IMR-90 (cell line): ENCODE results near the gene CSRP1. TPM values are rescaled to one million over a fixed set of nuclear protein-coding genes. Genes with fewer than 3 reads are reported as not detected.
A peak's percentile ranks its signal among the peaks of the same experiment; 100 is the strongest.

Experiments used
- ATAC-seq: fragments of 200-7000 bp; cut with Tn5 transposase; 2 replicates; pipeline ENCODE4 v1.9.1; 2020; ENCODE audit warnings: low read depth, mild to moderate bottlenecking, moderate library complexity
- BruUV-seq: library from RNA; stranded (reverse); fragments of 400-500 nt; replicated peaks from 2 replicates; lab custom pipeline; 2021; lab: Mats Ljungman, UMichigan
- CTCF ChIA-PET: fragments of 300-600 bp; formaldehyde crosslinking; extraction: SDS; loops from one replicate; lab custom pipeline; 2021; ENCODE audit warnings: antibody characterized with exemption; lab: Yijun Ruan, JAX
- POLR2A ChIA-PET: fragments of 300-600 bp; sonication (Branson Sonifier 250); formaldehyde crosslinking; loops from one replicate; lab custom pipeline; 2022; ENCODE audit warnings: antibody characterized with exemption; ENCODE audit not compliant: unreplicated experiment; lab: Charles Lee
- DNase-seq: peaks from one replicate; pipeline ENCODE4 v3.0.0; 2013
- H2AFZ ChIP-seq: replicated peaks from 2 replicates; pipeline ENCODE3; 2013; ENCODE audit warnings: low read length, mild to moderate bottlenecking; ENCODE audit not compliant: poor library complexity
- H2AK5ac ChIP-seq: 2 replicates; pipeline ENCODE4 v1.6.1; 2013; ENCODE audit warnings: low read depth, low read length, inconsistent platforms
- H2AK9ac ChIP-seq: replicated peaks from 2 replicates; pipeline ENCODE3; 2013; ENCODE audit warnings: mild to moderate bottlenecking, low read depth, low read length, moderate library complexity; ENCODE audit not compliant: poor library complexity
- H2BK120ac ChIP-seq: 2 replicates; pipeline ENCODE4 v1.6.1; 2013; ENCODE audit warnings: low read depth, low read length, inconsistent platforms
- H2BK15ac ChIP-seq: 3 replicates; pipeline ENCODE4 v1.6.1; 2013; ENCODE audit warnings: low read depth, low read length, inconsistent platforms
- H2BK20ac ChIP-seq: 2 replicates; pipeline ENCODE4 v1.6.1; 2013; ENCODE audit warnings: low read depth, mild to moderate bottlenecking, inconsistent platforms, low read length, moderate library complexity
- H2BK5ac ChIP-seq: 2 replicates; pipeline ENCODE4 v1.6.1; 2013; ENCODE audit warnings: mild to moderate bottlenecking, low read depth, low read length, inconsistent platforms; ENCODE audit not compliant: poor library complexity, severe bottlenecking
- H3K14ac ChIP-seq: replicated peaks from 2 replicates; pipeline ENCODE4 v1.6.1; 2013; ENCODE audit warnings: low read depth, low read length, inconsistent platforms
- H3K18ac ChIP-seq: 2 replicates; pipeline ENCODE4 v1.6.1; 2013; ENCODE audit warnings: low read depth, low read length, control low read depth
- H3K23ac ChIP-seq: 2 replicates; pipeline ENCODE4 v1.6.1; 2013; ENCODE audit warnings: low read depth, low read length, inconsistent platforms
- H3K27ac ChIP-seq: 2 replicates; pipeline ENCODE4 v1.5.1; 2013; ENCODE audit warnings: mild to moderate bottlenecking, control low read depth, low read length; ENCODE audit not compliant: insufficient read depth
- H3K27me3 ChIP-seq: 2 replicates; pipeline ENCODE4 v1.6.1; 2013; ENCODE audit warnings: low read length; ENCODE audit not compliant: control insufficient read depth, insufficient read depth
- H3K36me3 ChIP-seq: 2 replicates; pipeline ENCODE4 v1.6.1; 2013; ENCODE audit warnings: low read length, mixed read lengths; ENCODE audit not compliant: control insufficient read depth, insufficient read depth
- H3K4ac ChIP-seq: 2 replicates; pipeline ENCODE4 v1.6.1; 2013; ENCODE audit warnings: low read depth, low read length, inconsistent platforms
- H3K4me1 ChIP-seq: 2 replicates; pipeline ENCODE4 v1.6.1; 2013; ENCODE audit warnings: low read length, mixed read lengths; ENCODE audit not compliant: control insufficient read depth, insufficient read depth
- H3K4me2 ChIP-seq: 2 replicates; pipeline ENCODE4 v1.6.1; 2013; ENCODE audit warnings: low read depth, mild to moderate bottlenecking, control low read depth, low read length, moderate library complexity
- H3K4me3 ChIP-seq: 2 replicates; pipeline ENCODE4 v1.5.1; 2013; ENCODE audit warnings: low read depth, mild to moderate bottlenecking, control low read depth, low read length, moderate library complexity; ENCODE audit not compliant: insufficient read depth
- H3K56ac ChIP-seq: 2 replicates; pipeline ENCODE4 v1.6.1; 2013; ENCODE audit warnings: low read length, inconsistent platforms; ENCODE audit not compliant: insufficient read depth; ENCODE audit errors: extremely low read depth
- H3K79me1 ChIP-seq, 2 experiments: 2 replicates each; pipeline ENCODE4 v1.6.1; 2013; ENCODE audit warnings: low read length in 2 of 2, inconsistent platforms in 1 of 2, low read depth in 1 of 2
- H3K9ac ChIP-seq: 2 replicates; pipeline ENCODE4 v1.6.1; 2013; ENCODE audit warnings: low read depth, low read length, control low read depth
- H3K9me1 ChIP-seq: 2 replicates; pipeline ENCODE4 v1.6.1; 2013; ENCODE audit warnings: low read length, inconsistent platforms; ENCODE audit not compliant: insufficient read depth
- H3K9me3 ChIP-seq: 2 replicates; pipeline ENCODE4 v1.6.1; 2013; ENCODE audit warnings: low read length; ENCODE audit not compliant: control insufficient read depth, insufficient read depth
- H4K20me1 ChIP-seq: 2 replicates; pipeline ENCODE4 v1.6.1; 2013; ENCODE audit warnings: low read length, inconsistent platforms; ENCODE audit not compliant: insufficient read depth
- H4K5ac ChIP-seq: 2 replicates; pipeline ENCODE4 v1.6.1; 2013; ENCODE audit warnings: mild to moderate bottlenecking, low read depth, low read length, control low read depth
- H4K8ac ChIP-seq, 2 experiments: 2 replicates each; pipeline ENCODE4 v1.6.1; 2013; ENCODE audit warnings: low read depth in 2 of 2, low read length in 2 of 2, control low read depth in 1 of 2, inconsistent platforms in 1 of 2
- H4K91ac ChIP-seq: 2 replicates; pipeline ENCODE4 v1.6.1; 2013; ENCODE audit warnings: low read depth, low read length, inconsistent platforms; ENCODE audit not compliant: insufficient read depth
- BHLHE40 ChIP-seq: fragments of 150-350 bp; IDR thresholded peaks from 2 replicates; pipeline ENCODE4 v1.6.1; 2016; ENCODE audit warnings: mild to moderate bottlenecking, low read depth, low read length
- CEBPB ChIP-seq: IDR thresholded peaks from 2 replicates; pipeline ENCODE4 v1.6.1; 2012; ENCODE audit warnings: low read depth, low read length, improper control_type of control experiment
- CHD1 ChIP-seq: IDR thresholded peaks from 2 replicates; pipeline ENCODE4 v1.6.1; 2012; ENCODE audit warnings: low read depth, low read length, improper control_type of control experiment
- FOS ChIP-seq: fragments of 150-350 bp; IDR thresholded peaks from 2 replicates; pipeline ENCODE4 v1.6.1; 2016; ENCODE audit warnings: low read depth, low read length
- MAFK ChIP-seq: IDR thresholded peaks from 2 replicates; pipeline ENCODE4 v1.6.1; 2012; ENCODE audit warnings: low read depth, low read length, improper control_type of control experiment
- MAZ ChIP-seq: IDR thresholded peaks from 2 replicates; pipeline ENCODE4 v1.6.1; 2012; ENCODE audit warnings: low read depth, mild to moderate bottlenecking, low read length, improper control_type of control experiment, moderate library complexity, borderline replicate concordance
- MXI1 ChIP-seq: IDR thresholded peaks from 2 replicates; pipeline ENCODE4 v1.6.1; 2012; ENCODE audit warnings: low read depth, mild to moderate bottlenecking, low read length, moderate library complexity, borderline replicate concordance
- NFE2L2 ChIP-seq: fragments of 150-350 bp; IDR thresholded peaks from 2 replicates; pipeline ENCODE4 v1.6.1; 2016; ENCODE audit warnings: low read depth, mild to moderate bottlenecking, low read length
- POLR2A ChIP-seq: IDR thresholded peaks from 2 replicates; pipeline ENCODE4 v1.6.1; 2012; ENCODE audit warnings: mild to moderate bottlenecking, low read depth, low read length
- RAD21 ChIP-seq: IDR thresholded peaks from 2 replicates; pipeline ENCODE4 v1.6.1; 2012; ENCODE audit warnings: low read length, improper control_type of control experiment
- RCOR1 ChIP-seq: IDR thresholded peaks from 2 replicates; pipeline ENCODE4 v1.6.1; 2012; ENCODE audit warnings: mild to moderate bottlenecking, low read length, improper control_type of control experiment; ENCODE audit not compliant: insufficient replicate concordance
- RFX5 ChIP-seq: IDR thresholded peaks from 2 replicates; pipeline ENCODE4 v1.8.0; 2012; ENCODE audit warnings: low read depth, mild to moderate bottlenecking, low read length, moderate library complexity
- SMC3 ChIP-seq: fragments of 150-350 bp; IDR thresholded peaks from 2 replicates; pipeline ENCODE4 v1.6.1; 2016; ENCODE audit warnings: low read depth, mild to moderate bottlenecking, antibody characterized with exemption, low read length, moderate library complexity
- WGBS, 2 experiments: methylation state at CpG; one replicate each; pipeline versions ENCODE4 v1.1.5 to v1.1.7; 2013; ENCODE audit warnings: missing lambda C conversion rate in 2 of 2; ENCODE audit not compliant: insufficient read length in 1 of 2; ENCODE audit errors: extremely low coverage in 2 of 2; 5-methylcytosine and 5-hydroxymethylcytosine counted together
- dilution Hi-C: fragments of 300-500 bp; cut with HindIII; formaldehyde crosslinking; loops from one replicate; pipeline ENCODE4 v1.14.3; 2018; ENCODE audit warnings: low sequenced_read_pairs; ENCODE audit not compliant: unreplicated experiment
- in situ Hi-C: fragments of 300-500 bp; cut with MboI; formaldehyde crosslinking; loops from 3 replicates; pipeline ENCODE4 v1.14.3; 2019; ENCODE audit warnings: low sequenced_read_pairs, inconsistent platforms, mixed read lengths
- intact Hi-C: fragments of 100-400 bp; cut with micrococcal nuclease; formaldehyde crosslinking; loops from 2 replicates; pipeline ENCODE4 v1.10.0; 2022
- polyA plus RNA-seq, 3 experiments: library from polyadenylated mRNA; depleted of rRNA; stranded (reverse); fragments of >200 nt; gene quantifications; 2 replicates each; pipeline ENCODE4 v1.2.3, GENCODE V29; 2012; ENCODE audit warnings: low replicate concordance in 1 of 3
- total RNA-seq: library from RNA; depleted of rRNA; stranded (reverse); fragments of >200 nt; gene quantifications from 2 replicates; pipeline ENCODE4 v1.2.3, GENCODE V29; 2012
- TF ChIP-seq, protein P1 (sequence below): fragments of 150-350 bp; IDR thresholded peaks from 2 replicates; pipeline ENCODE4 v1.6.1; 2016; ENCODE audit warnings: low read depth, mild to moderate bottlenecking, low read length, moderate library complexity, borderline replicate concordance

CSRP1 gene
- total and polyA plus RNA-seq, 2 of the 4 experiments (the other 2 are of a cell fraction): 1,037 to 1,498 TPM

- peak overlapping the region; percentile 69 for H3K56ac ChIP-seq
- BruUV-seq: TSS peak; percentile 13
- peaks cover 21% of the 10 kb centered on the region for H3K9me1 ChIP-seq
- H3K27me3 ChIP-seq: no peaks in the 10 kb centered on the region
- peak overlapping the region; percentile 98; the same call in 1 of the 2 replicates for H3K4me2 ChIP-seq
- H3K23ac ChIP-seq: peak overlapping the region; percentile 39
- intact Hi-C loops (no loop called here), in situ Hi-C loops (loop anchor here (25.0 kb wide), 2 partner anchors 421 to 596 kb away; partner anchors contain the start of genes ARL8A and TIMM17A), dilution Hi-C loops (no loop called here)
- H3K14ac ChIP-seq: peak overlapping the region; percentile 39; the same call in 1 of the 2 replicates
- peaks cover 14 to 76% of the 10 kb centered on the region in 2 experiments; a peak in 3 of 4 replicates for H3K79me1 ChIP-seq
- H3K4me1 ChIP-seq: peaks cover 35% of the 10 kb centered on the region
- CTCF ChIA-PET: interaction anchor here (0.7 kb wide), 1 partner anchor 88 kb away, joined by 3 read pairs; no protein-coding TSS in a partner anchor
- no peak overlapping the region for H2AFZ ChIP-seq
- DNase-seq: no peak
- no peaks in the 10 kb centered on the region for H3K9me3 ChIP-seq
- no peak overlapping the region for H2AK9ac ChIP-seq
- H3K18ac ChIP-seq: peak overlapping the region; percentile 76; the same call in 1 of the 2 replicates
- no peaks in the 10 kb centered on the region for H3K36me3 ChIP-seq
- H3K4me3 ChIP-seq: peak overlapping the region; percentile 73; the same call in 1 of the 2 replicates
- no peak for ATAC-seq
- H4K8ac ChIP-seq: peak overlapping the region; percentile 33 to 78; a peak in 3 of 4 replicates
- peak overlapping the region; percentile 46 for H2AK5ac ChIP-seq
- H2BK120ac ChIP-seq: peak overlapping the region; percentile 7
- peak overlapping the region; percentile 62; the same call in 1 of the 2 replicates for H4K5ac ChIP-seq
- peak overlapping the region; percentile 93 for H2BK5ac ChIP-seq
- peak overlapping the region; percentile 67 for H3K4ac ChIP-seq
- peak overlapping the region; percentile 18 for H3K27ac ChIP-seq
- peaks cover 3% of the 10 kb centered on the region; the same call in 1 of the 2 replicates for H4K20me1 ChIP-seq
- POLR2A ChIA-PET: no interaction called here
- peak overlapping the region; percentile 38; the same call in 1 of the 2 replicates for H2BK20ac ChIP-seq
- H3K9ac ChIP-seq: peak overlapping the region; percentile 94; the same call in 1 of the 2 replicates
- 82% methylated on average over 6 of the region's 12 CpGs; no CpG with 5 or more reads in 1 of the 2 experiments for WGBS, 2 experiments
- H4K91ac ChIP-seq: peak overlapping the region; percentile 60
- 0 out of 3 replicates have a peak overlapping the region, but pooled peaks have one; percentile 45 for H2BK15ac ChIP-seq
- TF ChIP-seq FOS: no peak
- no peak for TF ChIP-seq BHLHE40
- TF ChIP-seq NFE2L2: no peak
- no peak for TF ChIP-seq MAFK
- TF ChIP-seq MAZ: no peak
- TF ChIP-seq, protein P1, sequence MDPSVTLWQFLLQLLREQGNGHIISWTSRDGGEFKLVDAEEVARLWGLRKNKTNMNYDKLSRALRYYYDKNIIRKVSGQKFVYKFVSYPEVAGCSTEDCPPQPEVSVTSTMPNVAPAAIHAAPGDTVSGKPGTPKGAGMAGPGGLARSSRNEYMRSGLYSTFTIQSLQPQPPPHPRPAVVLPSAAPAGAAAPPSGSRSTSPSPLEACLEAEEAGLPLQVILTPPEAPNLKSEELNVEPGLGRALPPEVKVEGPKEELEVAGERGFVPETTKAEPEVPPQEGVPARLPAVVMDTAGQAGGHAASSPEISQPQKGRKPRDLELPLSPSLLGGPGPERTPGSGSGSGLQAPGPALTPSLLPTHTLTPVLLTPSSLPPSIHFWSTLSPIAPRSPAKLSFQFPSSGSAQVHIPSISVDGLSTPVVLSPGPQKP: no peak
- TF ChIP-seq SMC3: no peak
- no peak for TF ChIP-seq CEBPB
- no peak for TF ChIP-seq POLR2A
- no peak for TF ChIP-seq RCOR1
- TF ChIP-seq RFX5: no peak
- no peak for TF ChIP-seq MXI1
- no peak for TF ChIP-seq CHD1
- no peak for TF ChIP-seq RAD21
Measured at GRCh38 chr1:201540846-201541735, 34.2 kb upstream of the CSRP1 start.
